GM12878 (cell line): Measurements from ENCODE around the gene RAD51B.

Source experiments
- ASH2L ChIP-seq: fragments of 300-600, 200-600 bp; sonication (generic); IDR thresholded peaks from 2 replicates; pipeline ENCODE4 v1.6.1; 2017; ENCODE audit warnings: low read depth, mild to moderate bottlenecking, borderline replicate concordance
- BCL11A ChIP-seq: IDR thresholded peaks from 2 replicates; pipeline ENCODE4 v1.6.1; 2011; ENCODE audit warnings: low read depth, low read length
- CEBPB ChIP-seq, 2 experiments: fragments of 150-350 bp in 1 of 2; IDR thresholded peaks; 2 replicates each; pipeline ENCODE4 v1.6.1; 2012 to 2014; ENCODE audit warnings: low read depth in 2 of 2, low read length in 2 of 2, borderline replicate concordance in 1 of 2, inconsistent platforms in 1 of 2
- EP300 ChIP-seq, 2 experiments: fragments of 150-350 bp in 1 of 2; IDR thresholded peaks; 2 replicates each; pipeline ENCODE4 v1.6.1; 2011 to 2012; ENCODE audit warnings: low read depth in 2 of 2, low read length in 2 of 2, borderline replicate concordance in 1 of 2, improper control_type of control experiment in 1 of 2, inconsistent platforms in 1 of 2; ENCODE audit not compliant: control insufficient read depth in 1 of 2
- GABPA ChIP-seq: IDR thresholded peaks from 2 replicates; pipeline ENCODE4 v1.6.1; 2014; ENCODE audit warnings: antibody characterized with exemption, low read depth, mild to moderate bottlenecking, inconsistent platforms
- HDAC2 ChIP-seq: fragments of 200-600 bp; sonication (generic); IDR thresholded peaks from 2 replicates; pipeline ENCODE4 v1.6.1; 2017
- SP1 ChIP-seq: IDR thresholded peaks from one replicate; pipeline ENCODE4 v1.6.1; 2011; ENCODE audit warnings: low read depth, low read length
- TF ChIP-seq, protein P1 (sequence below), 3 experiments: IDR thresholded peaks in 2 of 3; conservative IDR thresholded peaks in 1 of 3; 2 replicates each; pipeline ENCODE4 v1.5.1; 2011; ENCODE audit warnings: low read depth in 3 of 3, low read length in 3 of 3, mild to moderate bottlenecking in 3 of 3, control low read depth in 2 of 3, moderate library complexity in 2 of 3, inconsistent platforms in 1 of 3, mixed read lengths in 1 of 3; ENCODE audit not compliant: control insufficient read depth in 2 of 3, insufficient read depth in 1 of 3; ENCODE audit errors: extremely low read depth in 1 of 3
- TF ChIP-seq, protein P2 (sequence below): fragments of 450-650 bp; IDR thresholded peaks from 2 replicates; pipeline ENCODE4 v1.6.1; 2017; ENCODE audit warnings: antibody characterized with exemption, mild to moderate bottlenecking, moderate library complexity
- TF ChIP-seq, protein P3 (sequence below): IDR thresholded peaks from 2 replicates; pipeline ENCODE4 v1.6.1; 2012; ENCODE audit warnings: low read depth, low read length, improper control_type of control experiment

DNA sequence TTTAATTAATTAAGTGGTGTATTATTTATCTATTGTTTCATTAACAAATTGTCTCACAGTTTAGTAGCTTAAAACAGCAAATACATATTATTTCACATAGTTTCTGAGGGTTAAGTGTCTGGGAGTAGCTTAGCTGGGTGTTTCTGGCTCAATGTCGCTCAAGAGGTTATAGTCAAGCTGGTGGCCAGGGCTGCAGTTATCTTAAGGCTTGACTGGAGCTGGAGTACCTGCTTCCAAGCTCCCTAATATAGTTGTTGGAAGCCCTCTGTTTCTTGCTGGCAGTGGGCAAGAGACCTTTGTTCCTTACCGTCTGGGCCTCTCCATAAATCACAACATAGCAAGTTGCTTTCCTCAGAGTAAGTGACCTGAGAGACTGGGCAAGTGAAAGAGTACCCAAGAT lies 66.6 kb downstream of the RAD51B start:
- no peak for TF ChIP-seq BCL11A
- TF ChIP-seq, protein P1, sequence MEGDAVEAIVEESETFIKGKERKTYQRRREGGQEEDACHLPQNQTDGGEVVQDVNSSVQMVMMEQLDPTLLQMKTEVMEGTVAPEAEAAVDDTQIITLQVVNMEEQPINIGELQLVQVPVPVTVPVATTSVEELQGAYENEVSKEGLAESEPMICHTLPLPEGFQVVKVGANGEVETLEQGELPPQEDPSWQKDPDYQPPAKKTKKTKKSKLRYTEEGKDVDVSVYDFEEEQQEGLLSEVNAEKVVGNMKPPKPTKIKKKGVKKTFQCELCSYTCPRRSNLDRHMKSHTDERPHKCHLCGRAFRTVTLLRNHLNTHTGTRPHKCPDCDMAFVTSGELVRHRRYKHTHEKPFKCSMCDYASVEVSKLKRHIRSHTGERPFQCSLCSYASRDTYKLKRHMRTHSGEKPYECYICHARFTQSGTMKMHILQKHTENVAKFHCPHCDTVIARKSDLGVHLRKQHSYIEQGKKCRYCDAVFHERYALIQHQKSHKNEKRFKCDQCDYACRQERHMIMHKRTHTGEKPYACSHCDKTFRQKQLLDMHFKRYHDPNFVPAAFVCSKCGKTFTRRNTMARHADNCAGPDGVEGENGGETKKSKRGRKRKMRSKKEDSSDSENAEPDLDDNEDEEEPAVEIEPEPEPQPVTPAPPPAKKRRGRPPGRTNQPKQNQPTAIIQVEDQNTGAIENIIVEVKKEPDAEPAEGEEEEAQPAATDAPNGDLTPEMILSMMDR (IDR thresholded peaks at IDR 0.05 in 2 of 3, conservative IDR thresholded peaks at IDR 0.05 in 1 of 3; ENCODE audit: control insufficient read depth in 2 of 3, extremely low read depth in 1 of 3, insufficient read depth in 1 of 3, low read depth in 3 of 3, low read length in 3 of 3): no peak
- TF ChIP-seq GABPA: no peak
- TF ChIP-seq SP1: no peak
- TF ChIP-seq, protein P2, sequence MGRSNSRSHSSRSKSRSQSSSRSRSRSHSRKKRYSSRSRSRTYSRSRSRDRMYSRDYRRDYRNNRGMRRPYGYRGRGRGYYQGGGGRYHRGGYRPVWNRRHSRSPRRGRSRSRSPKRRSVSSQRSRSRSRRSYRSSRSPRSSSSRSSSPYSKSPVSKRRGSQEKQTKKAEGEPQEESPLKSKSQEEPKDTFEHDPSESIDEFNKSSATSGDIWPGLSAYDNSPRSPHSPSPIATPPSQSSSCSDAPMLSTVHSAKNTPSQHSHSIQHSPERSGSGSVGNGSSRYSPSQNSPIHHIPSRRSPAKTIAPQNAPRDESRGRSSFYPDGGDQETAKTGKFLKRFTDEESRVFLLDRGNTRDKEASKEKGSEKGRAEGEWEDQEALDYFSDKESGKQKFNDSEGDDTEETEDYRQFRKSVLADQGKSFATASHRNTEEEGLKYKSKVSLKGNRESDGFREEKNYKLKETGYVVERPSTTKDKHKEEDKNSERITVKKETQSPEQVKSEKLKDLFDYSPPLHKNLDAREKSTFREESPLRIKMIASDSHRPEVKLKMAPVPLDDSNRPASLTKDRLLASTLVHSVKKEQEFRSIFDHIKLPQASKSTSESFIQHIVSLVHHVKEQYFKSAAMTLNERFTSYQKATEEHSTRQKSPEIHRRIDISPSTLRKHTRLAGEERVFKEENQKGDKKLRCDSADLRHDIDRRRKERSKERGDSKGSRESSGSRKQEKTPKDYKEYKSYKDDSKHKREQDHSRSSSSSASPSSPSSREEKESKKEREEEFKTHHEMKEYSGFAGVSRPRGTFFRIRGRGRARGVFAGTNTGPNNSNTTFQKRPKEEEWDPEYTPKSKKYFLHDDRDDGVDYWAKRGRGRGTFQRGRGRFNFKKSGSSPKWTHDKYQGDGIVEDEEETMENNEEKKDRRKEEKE: no peak
- TF ChIP-seq EP300 (IDR thresholded peaks at IDR 0.05; ENCODE audit: borderline replicate concordance in 1 of 2, control insufficient read depth in 1 of 2, low read depth in 2 of 2, low read length in 2 of 2): no peak
- TF ChIP-seq CEBPB (IDR thresholded peaks at IDR 0.05; ENCODE audit: borderline replicate concordance in 1 of 2, low read depth in 2 of 2, low read length in 2 of 2): no peak
- TF ChIP-seq, protein P3, sequence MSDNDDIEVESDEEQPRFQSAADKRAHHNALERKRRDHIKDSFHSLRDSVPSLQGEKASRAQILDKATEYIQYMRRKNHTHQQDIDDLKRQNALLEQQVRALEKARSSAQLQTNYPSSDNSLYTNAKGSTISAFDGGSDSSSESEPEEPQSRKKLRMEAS: no peak
- TF ChIP-seq HDAC2: no peak
- TF ChIP-seq ASH2L: no peak
